ENCODE results near the gene OSER1. TPM values are rescaled to one million over a fixed set of nuclear protein-coding genes. Genes with fewer than 3 reads are reported as not detected.

Gene OSER1
- total and polyA plus RNA-seq, 9 of the 15 experiments (the other 6 are each of a cell fraction or from before 2014, with no cell fraction given): 15.5 to 57.3 (median 19.9) TPM

GRCh38 chr20:44247586-44248409 lies 37.2 kb upstream of the OSER1 start (continued):
- TF ChIP-seq KDM5B (IDR thresholded peaks at IDR 0.05; ENCODE audit: insufficient replicate concordance, low read depth, low read length): no peak
- no peak for TF ChIP-seq ASH1L (IDR thresholded peaks at IDR 0.05; ENCODE audit: borderline replicate concordance, low read depth, partially characterized antibody)
- 0 out of 2 replicates have a peak, but pooled peaks have one; percentile 39 for TF ChIP-seq ZNF263 (CRISPR knock-in tag; IDR thresholded peaks at IDR 0.05; ENCODE audit: borderline replicate concordance)
- peak; percentile 27; the same call in 1 of the 2 replicates for TF ChIP-seq CREM (IDR thresholded peaks at IDR 0.05; ENCODE audit: low read depth)
- no peak for TF ChIP-seq PRPF4 (IDR thresholded peaks at IDR 0.05; ENCODE audit: insufficient read depth, low read depth, low read length, poor library complexity, severe bottlenecking)
- TF ChIP-seq ARID3B (CRISPR knock-in tag; IDR thresholded peaks at IDR 0.05; ENCODE audit: borderline replicate concordance): no peak
- no peak for TF ChIP-seq TFAM (CRISPR knock-in tag; conservative IDR thresholded peaks at IDR 0.05)
- no peak for TF ChIP-seq ATF6 (CRISPR knock-in tag; IDR thresholded peaks at IDR 0.05)
- peak; percentile 72; the same call in 1 of the 2 replicates for TF ChIP-seq LCOR (CRISPR knock-in tag; IDR thresholded peaks at IDR 0.05)
- TF ChIP-seq NUFIP1 (IDR thresholded peaks at IDR 0.05; ENCODE audit: partially characterized antibody): no peak
- TF ChIP-seq, protein P1, sequence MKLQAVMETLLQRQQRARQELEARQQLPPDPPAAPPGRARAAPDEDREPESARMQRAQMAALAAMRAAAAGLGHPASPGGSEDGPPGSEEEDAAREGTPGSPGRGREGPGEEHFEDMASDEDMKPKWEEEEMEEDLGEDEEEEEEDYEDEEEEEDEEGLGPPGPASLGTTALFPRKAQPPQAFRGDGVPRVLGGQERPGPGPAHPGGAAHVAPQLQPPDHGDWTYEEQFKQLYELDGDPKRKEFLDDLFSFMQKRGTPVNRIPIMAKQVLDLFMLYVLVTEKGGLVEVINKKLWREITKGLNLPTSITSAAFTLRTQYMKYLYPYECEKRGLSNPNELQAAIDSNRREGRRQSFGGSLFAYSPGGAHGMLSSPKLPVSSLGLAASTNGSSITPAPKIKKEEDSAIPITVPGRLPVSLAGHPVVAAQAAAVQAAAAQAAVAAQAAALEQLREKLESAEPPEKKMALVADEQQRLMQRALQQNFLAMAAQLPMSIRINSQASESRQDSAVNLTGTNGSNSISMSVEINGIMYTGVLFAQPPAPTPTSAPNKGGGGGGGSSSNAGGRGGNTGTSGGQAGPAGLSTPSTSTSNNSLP (IDR thresholded peaks at IDR 0.05; ENCODE audit: borderline replicate concordance, low read depth, low read length): no peak
- TF ChIP-seq DLX4 (CRISPR knock-in tag; IDR thresholded peaks at IDR 0.05): no peak
- TF ChIP-seq FOXO4 (CRISPR knock-in tag; IDR thresholded peaks at IDR 0.05): no peak
- peak in 1 of 2 experiments; percentile 68; a peak in 2 of 4 replicates for TF ChIP-seq MAZ (CRISPR knock-in tag; conservative IDR thresholded peaks at IDR 0.05 in 1 of 2, IDR thresholded peaks at IDR 0.05 in 1 of 2)
- TF ChIP-seq SREBF2 (CRISPR knock-in tag; IDR thresholded peaks at IDR 0.05): no peak
- TF ChIP-seq SMARCA5 (IDR thresholded peaks at IDR 0.05): no peak
